A673 (cell line): ENCODE data around the gene MAST3. TPM values are rescaled to one million over a fixed set of nuclear protein-coding genes. Genes with fewer than 3 reads are reported as not detected.

ENCODE experiments used
- BruUV-seq: library from RNA; stranded (reverse); fragments of 400-500 nt; replicated peaks from 2 replicates; lab custom pipeline; 2021; lab: Mats Ljungman, UMichigan
- CTCF ChIA-PET: fragments of 300-600 bp; sonication (Branson Sonifier 250); formaldehyde crosslinking; loops from one replicate; lab custom pipeline; 2022; ENCODE audit warnings: antibody characterized with exemption; lab: Charles Lee
- POLR2A ChIA-PET: fragments of 300-600 bp; sonication (Branson Sonifier 250); formaldehyde crosslinking; loops from one replicate; lab custom pipeline; 2022; ENCODE audit warnings: antibody characterized with exemption; ENCODE audit not compliant: low non-redundant PET; lab: Charles Lee
- DNase-seq: peaks from one replicate; pipeline ENCODE4 v3.0.0-alpha.2; 2015; ENCODE audit warnings: low spot score
- H3K27ac ChIP-seq: fragments of 200-600 bp; sonication (generic); 2 replicates; pipeline ENCODE4 v1.5.1; 2016; ENCODE audit warnings: mixed run types, low read depth, mild to moderate bottlenecking, mixed read lengths, antibody characterized with exemption, low read length; ENCODE audit not compliant: poor library complexity, severe bottlenecking
- H3K27me3 ChIP-seq: fragments of 200-600 bp; sonication (generic); replicated peaks from 2 replicates; pipeline ENCODE4 v1.6.1; 2017; ENCODE audit warnings: mixed run types, low read depth, mild to moderate bottlenecking, mixed read lengths, antibody characterized with exemption, low read length; ENCODE audit not compliant: insufficient read depth, poor library complexity
- H3K36me3 ChIP-seq: fragments of 200-600 bp; sonication (generic); 2 replicates; pipeline ENCODE4 v1.6.1; 2016; ENCODE audit warnings: mixed run types, mild to moderate bottlenecking, mixed read lengths, antibody characterized with exemption, low read length; ENCODE audit not compliant: insufficient read depth, poor library complexity, severe bottlenecking
- H3K4me1 ChIP-seq: fragments of 200-600 bp; sonication (generic); 2 replicates; pipeline ENCODE4 v1.6.1; 2017; ENCODE audit warnings: mixed run types, mild to moderate bottlenecking, mixed read lengths, antibody characterized with exemption, low read length; ENCODE audit not compliant: insufficient read depth, poor library complexity, severe bottlenecking
- H3K4me3 ChIP-seq: fragments of 200-600 bp; sonication (generic); 2 replicates; pipeline ENCODE4 v1.5.1; 2016; ENCODE audit warnings: low read depth, mixed run types, mild to moderate bottlenecking, mixed read lengths, low read length; ENCODE audit not compliant: poor library complexity, severe bottlenecking
- H3K9me3 ChIP-seq: fragments of 200-600 bp; sonication (generic); 2 replicates; pipeline ENCODE4 v1.6.1; 2016; ENCODE audit warnings: mixed run types, low read depth, mild to moderate bottlenecking, mixed read lengths, antibody characterized with exemption, low read length; ENCODE audit not compliant: poor library complexity, severe bottlenecking
- EZH2 ChIP-seq: fragments of 200-600 bp; sonication (generic); IDR thresholded peaks from 2 replicates; pipeline ENCODE4 v1.6.1; 2017; ENCODE audit warnings: borderline replicate concordance, low read depth, mild to moderate bottlenecking, mixed read lengths, antibody characterized with exemption, low read length; ENCODE audit not compliant: poor library complexity, severe bottlenecking
- intact Hi-C: fragments of 100-400 bp; cut with micrococcal nuclease; formaldehyde crosslinking; loops from one replicate; pipeline ENCODE4 v1.10.0; 2022; ENCODE audit not compliant: unreplicated experiment
- total RNA-seq: library from RNA; stranded (reverse); gene quantifications from 2 replicates; pipeline ENCODE4 v1.2.3, GENCODE V29; 2021
- TF ChIP-seq, protein P1 (sequence below): fragments of 300-800, 200-600 bp; sonication (generic); conservative IDR thresholded peaks from 2 replicates; pipeline ENCODE4 v1.5.1; 2017; ENCODE audit warnings: low read depth, mild to moderate bottlenecking, antibody characterized with exemption, low read length, moderate library complexity, mixed read lengths

MAST3 gene
- total RNA-seq, 1 experiment from 2014 or later = 5.1 TPM

DNA sequence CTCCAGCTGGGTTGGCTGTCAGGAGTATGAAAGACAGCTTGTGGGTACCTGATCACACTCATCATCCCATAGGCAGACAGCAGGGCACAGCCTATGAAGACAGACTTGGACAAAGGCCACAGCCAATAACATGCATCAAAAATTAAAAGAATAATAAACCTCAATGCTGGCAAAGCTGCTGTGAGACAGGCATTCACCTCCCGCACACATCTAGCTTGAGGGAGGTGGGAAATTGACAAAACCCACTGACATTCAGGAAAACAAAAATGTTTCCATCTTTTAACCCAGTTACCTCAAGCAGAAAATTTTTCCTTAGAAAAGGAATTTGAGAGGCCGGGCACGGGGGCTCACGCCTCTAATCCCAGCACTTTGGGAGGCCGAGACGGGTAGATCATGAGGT is 25.2 kb upstream of the MAST3 start:
- ChIA-PET POLR2A (no interaction called here), CTCF (no interaction called here)
- H3K36me3 ChIP-seq = no peaks in the 10 kb centered on the region
- H3K9me3 ChIP-seq = no peaks in the 10 kb centered on the region
- H3K4me3 ChIP-seq = no peak overlapping the region
- TF ChIP-seq EZH2 = no peak
- TF ChIP-seq, protein P1, sequence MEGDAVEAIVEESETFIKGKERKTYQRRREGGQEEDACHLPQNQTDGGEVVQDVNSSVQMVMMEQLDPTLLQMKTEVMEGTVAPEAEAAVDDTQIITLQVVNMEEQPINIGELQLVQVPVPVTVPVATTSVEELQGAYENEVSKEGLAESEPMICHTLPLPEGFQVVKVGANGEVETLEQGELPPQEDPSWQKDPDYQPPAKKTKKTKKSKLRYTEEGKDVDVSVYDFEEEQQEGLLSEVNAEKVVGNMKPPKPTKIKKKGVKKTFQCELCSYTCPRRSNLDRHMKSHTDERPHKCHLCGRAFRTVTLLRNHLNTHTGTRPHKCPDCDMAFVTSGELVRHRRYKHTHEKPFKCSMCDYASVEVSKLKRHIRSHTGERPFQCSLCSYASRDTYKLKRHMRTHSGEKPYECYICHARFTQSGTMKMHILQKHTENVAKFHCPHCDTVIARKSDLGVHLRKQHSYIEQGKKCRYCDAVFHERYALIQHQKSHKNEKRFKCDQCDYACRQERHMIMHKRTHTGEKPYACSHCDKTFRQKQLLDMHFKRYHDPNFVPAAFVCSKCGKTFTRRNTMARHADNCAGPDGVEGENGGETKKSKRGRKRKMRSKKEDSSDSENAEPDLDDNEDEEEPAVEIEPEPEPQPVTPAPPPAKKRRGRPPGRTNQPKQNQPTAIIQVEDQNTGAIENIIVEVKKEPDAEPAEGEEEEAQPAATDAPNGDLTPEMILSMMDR = no peak
- no peaks in the 10 kb centered on the region for H3K27me3 ChIP-seq
- intact Hi-C loops = no loop called here
- no TSS peak for BruUV-seq
- H3K4me1 ChIP-seq = no peaks in the 10 kb centered on the region
- no peak overlapping the region for H3K27ac ChIP-seq
- DNase-seq = no peak

DNA sequence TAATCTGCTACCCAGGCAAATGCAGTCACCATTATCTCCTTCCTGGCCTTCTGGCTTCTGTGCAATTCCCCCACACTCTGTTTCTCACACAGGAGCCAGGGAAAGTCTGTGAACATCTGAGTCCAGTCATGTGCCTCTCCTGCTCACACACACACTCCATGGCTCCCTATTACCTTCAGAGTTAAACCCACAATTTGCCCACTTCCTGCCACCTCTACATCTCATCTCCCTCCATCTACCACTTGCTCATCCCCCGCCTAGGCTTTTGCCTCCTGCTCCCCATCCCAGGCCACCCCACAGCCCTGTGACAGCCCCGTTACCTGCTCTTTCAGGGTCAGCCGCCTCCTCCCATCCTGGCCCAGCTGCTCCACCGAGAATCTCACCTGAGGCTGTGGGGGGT is 24.4 kb upstream of the MAST3 start:
- CTCF ChIA-PET = no interaction called here
- H3K4me1 ChIP-seq = no peaks in the 10 kb centered on the region
- no peak overlapping the region for H3K27ac ChIP-seq
- intact Hi-C loops = no loop called here
- H3K4me3 ChIP-seq = no peak overlapping the region
- no peaks in the 10 kb centered on the region for H3K36me3 ChIP-seq
- POLR2A ChIA-PET = no interaction called here
- DNase-seq = no peak
- H3K9me3 ChIP-seq = no peaks in the 10 kb centered on the region
- no peaks in the 10 kb centered on the region for H3K27me3 ChIP-seq
- no TSS peak for BruUV-seq
- TF ChIP-seq, protein P1 = no peak
- TF ChIP-seq EZH2 = no peak

DNA sequence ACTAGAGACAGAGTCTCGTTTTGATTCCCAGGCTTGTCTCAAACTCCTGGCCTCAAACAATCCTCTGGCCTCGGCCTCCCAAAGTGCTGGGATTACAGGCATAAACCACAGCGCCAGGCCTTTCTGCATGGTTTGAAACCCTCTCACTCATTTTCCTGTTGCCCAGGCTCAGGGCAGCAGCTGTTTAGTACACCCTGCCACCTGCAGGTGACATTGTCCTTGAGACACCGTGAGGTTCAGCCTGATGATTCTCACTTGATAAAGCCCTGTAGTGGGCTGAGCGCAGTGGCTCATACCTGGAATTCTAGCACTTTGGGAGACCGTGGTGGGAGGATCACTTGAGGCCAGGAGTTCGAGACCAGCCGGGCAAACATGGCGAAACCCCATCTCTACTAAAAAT is 23.4 kb upstream of the MAST3 start:
- POLR2A ChIA-PET = no interaction called here
- Histone ChIP-seq H3K27ac (no peak overlapping the region), H3K4me3 (no peak overlapping the region), H3K36me3 (no peaks in the 10 kb centered on the region), H3K27me3 (no peaks in the 10 kb centered on the region), H3K4me1 (no peaks in the 10 kb centered on the region), H3K9me3 (no peaks in the 10 kb centered on the region)
- BruUV-seq = no TSS peak
- TF ChIP-seq, protein P1 = 0 out of 2 replicates have a peak, but pooled peaks have one; percentile 23
- TF ChIP-seq EZH2 = no peak
- intact Hi-C loops = no loop called here
- CTCF ChIA-PET = interaction anchor here (0.6 kb wide), 1 partner anchor 229 kb away, joined by 6 read pairs; no protein-coding TSS in a partner anchor
- DNase-seq = no peak
